Erythroblast (primary cell): ENCODE measurements around the gene RNF115.

Experiments used
- GATA1 ChIP-seq: IDR thresholded peaks from 2 replicates; pipeline ENCODE4 v1.6.1; 2011; ENCODE audit warnings: low read depth, mild to moderate bottlenecking, control low read depth, low read length, moderate library complexity
- POLR2A ChIP-seq: IDR thresholded peaks from 2 replicates; pipeline ENCODE4 v1.6.1; 2011; ENCODE audit warnings: mild to moderate bottlenecking, low read length

DNA sequence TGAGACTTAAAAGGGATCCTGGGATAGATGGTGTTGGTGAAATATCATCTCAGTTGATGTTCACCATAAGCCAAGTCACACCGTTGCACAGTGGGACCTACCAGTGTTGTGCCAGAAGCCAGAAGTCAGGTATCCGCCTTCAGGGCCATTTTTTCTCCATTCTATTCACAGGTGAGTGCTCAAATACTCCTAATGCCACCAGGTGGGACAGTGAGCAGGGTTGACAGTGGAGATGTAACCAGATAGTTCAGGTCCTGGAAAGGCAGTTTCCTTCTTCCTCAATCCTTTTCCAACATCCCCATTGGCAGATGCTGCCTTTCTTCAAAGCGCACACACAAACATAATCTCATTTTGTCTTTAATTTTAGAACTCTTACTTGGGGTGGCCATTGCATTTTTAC lies 93.0 kb downstream of the RNF115 start:
- TF ChIP-seq POLR2A (no peak), GATA1 (no peak)
